Activated T-helper 1 cell treated with anti-CD3 and anti-CD28 coated beads, Interleukin-12 subunit alpha, Interleukin-12 subunit beta, Interleukin-2, Interleukin-4 antibody, amounts not matched to agents 30 ng/mL and 10 ng/mL and 1 ng/mL, durations not matched to agents 14 hours and 24 hours and 36 hours (primary cell): ENCODE measurements around the gene FANCF. TPM values are rescaled to one million over a fixed set of nuclear protein-coding genes. Genes with fewer than 3 reads are reported as not detected.
A peak's percentile ranks its signal among the peaks of the same experiment; 100 is the strongest.

Experiments used
- DNase-seq: peaks from one replicate; pipeline ENCODE4 v3.0.0; 2021; ENCODE audit warnings: low spot score
- H3K27ac Mint-ChIP-seq: one replicate; pipeline ENCODE4 v1.8.0; 2021; ENCODE audit warnings: mild to moderate bottlenecking, mixed read lengths
- H3K27me3 Mint-ChIP-seq: one replicate; pipeline ENCODE4 v1.8.0; 2022; ENCODE audit warnings: mild to moderate bottlenecking, moderate library complexity, mixed read lengths; ENCODE audit not compliant: insufficient read depth
- H3K36me3 Mint-ChIP-seq: one replicate; pipeline ENCODE4 v1.8.0; 2021; ENCODE audit warnings: low read depth, mixed read lengths
- H3K4me1 Mint-ChIP-seq: one replicate; pipeline ENCODE4 v1.8.0; 2021; ENCODE audit warnings: low read depth, mixed read lengths
- H3K4me3 Mint-ChIP-seq: one replicate; pipeline ENCODE4 v1.8.0; 2021; ENCODE audit warnings: mild to moderate bottlenecking, moderate library complexity, mixed read lengths
- H3K9me3 Mint-ChIP-seq: one replicate; pipeline ENCODE4 v1.8.0; 2021; ENCODE audit warnings: mixed read lengths
- intact Hi-C: fragments of 100-400 bp; cut with micrococcal nuclease; formaldehyde crosslinking; loops from one replicate; pipeline ENCODE4 v1.15.1; 2024
- total RNA-seq: library from RNA; stranded (reverse); gene quantifications from 2 replicates; pipeline ENCODE4 v1.2.3, GENCODE V29; 2022

The FANCF gene
- 16.9 and 19.9 TPM in 2 replicates for total RNA-seq

GRCh38 chr11:22625448-22626287 is at the start of gene FANCF:
TSS of gene FANCF (minus strand) at chr11:22625823. CDS start at chr11:22625810, 13 bp downstream.
- intact Hi-C loops, result loop anchor here (1.0 to 2.0 kb wide), 4 partner anchors 41 to 204 kb away; partner anchors contain the start of genes GAS2 and SVIP
- DNase-seq, result peak; percentile 92
- Mint-ChIP-seq H3K4me3 (peak within 1 kb of the TSS; percentile 99), H3K27me3 (no peaks in the 10 kb centered on the region), H3K27ac (peak within 1 kb of the TSS; percentile 98), H3K9me3 (no peaks in the 10 kb centered on the region), H3K4me1 (peaks cover 31% of the 10 kb centered on the region), H3K36me3 (peaks cover 17% of the 10 kb centered on the region)

GRCh38 chr11:22674470-22675439 is 49.1 kb upstream of the FANCF start:
- DNase-seq, result no peak
- Mint-ChIP-seq H3K4me3 (no peak overlapping the region), H3K27me3 (peaks cover 13% of the 10 kb centered on the region), H3K9me3 (no peaks in the 10 kb centered on the region), H3K4me1 (no peaks in the 10 kb centered on the region), H3K36me3 (no peaks in the 10 kb centered on the region), H3K27ac (no peak overlapping the region)
- intact Hi-C loops, result no loop called here

GRCh38 chr11:22671751-22672150 is 46.1 kb upstream of the FANCF start:
- Mint-ChIP-seq H3K4me3 (no peak overlapping the region), H3K4me1 (peaks cover 19% of the 10 kb centered on the region), H3K27me3 (peaks cover 26% of the 10 kb centered on the region), H3K9me3 (no peaks in the 10 kb centered on the region), H3K36me3 (no peaks in the 10 kb centered on the region), H3K27ac (no peak overlapping the region)
- intact Hi-C loops, result loop anchor here (1.0 kb wide), 1 partner anchor 116 kb away; no protein-coding TSS in a partner anchor
- DNase-seq, result no peak

- intact Hi-C loops, result loop anchor here (1.0 kb wide), 2 partner anchors 59 to 116 kb away; no protein-coding TSS in a partner anchor
- H3K36me3 Mint-ChIP-seq, result no peaks in the 10 kb centered on the region
- H3K9me3 Mint-ChIP-seq, result no peaks in the 10 kb centered on the region
- DNase-seq, result no peak
- H3K27ac Mint-ChIP-seq, result no peak overlapping the region
- H3K4me1 Mint-ChIP-seq, result peaks cover 27% of the 10 kb centered on the region
- H3K27me3 Mint-ChIP-seq, result peaks cover 33% of the 10 kb centered on the region
- H3K4me3 Mint-ChIP-seq, result no peak overlapping the region
These were observed 45.2 kb upstream of the FANCF start for GRCh38 chr11:22670830-22671229.

GRCh38 chr11:22669368-22669767 is 43.7 kb upstream of the FANCF start:
- intact Hi-C loops, result loop anchor here (5.0 to 10.0 kb wide), 2 partner anchors 33 to 335 kb away; partner anchors contain the start of gene SLC17A6
- Mint-ChIP-seq H3K4me1 (peaks cover 28% of the 10 kb centered on the region), H3K36me3 (no peaks in the 10 kb centered on the region), H3K27me3 (peaks cover 40% of the 10 kb centered on the region), H3K27ac (no peak overlapping the region), H3K4me3 (no peak overlapping the region), H3K9me3 (no peaks in the 10 kb centered on the region)
- no peak for DNase-seq

GRCh38 chr11:22668005-22668796 is 42.6 kb upstream of the FANCF start:
- peak overlapping the region; percentile 31 for H3K4me3 Mint-ChIP-seq
- no peaks in the 10 kb centered on the region for H3K36me3 Mint-ChIP-seq
- intact Hi-C loops, result loop anchor here (5.0 to 10.0 kb wide), 2 partner anchors 34 to 333 kb away; partner anchors contain the start of gene SLC17A6
- H3K4me1 Mint-ChIP-seq, result peaks cover 28% of the 10 kb centered on the region
- H3K27me3 Mint-ChIP-seq, result peaks cover 43% of the 10 kb centered on the region
- no peaks in the 10 kb centered on the region for H3K9me3 Mint-ChIP-seq
- no peak for DNase-seq
- no peak overlapping the region for H3K27ac Mint-ChIP-seq

- DNase-seq, result no peak
- Mint-ChIP-seq H3K36me3 (no peaks in the 10 kb centered on the region), H3K4me3 (peak overlapping the region; percentile 78), H3K9me3 (no peaks in the 10 kb centered on the region), H3K4me1 (peaks cover 28% of the 10 kb centered on the region), H3K27me3 (peaks cover 45% of the 10 kb centered on the region), H3K27ac (no peak overlapping the region)
- intact Hi-C loops, result loop anchor here (2.0 to 10.0 kb wide), 3 partner anchors 35 to 332 kb away; partner anchors contain the start of genes FANCF and SLC17A6
These were observed 41.2 kb upstream of the FANCF start for GRCh38 chr11:22666688-22667439.

GRCh38 chr11:22666325-22666687 is 40.7 kb upstream of the FANCF start, which contains the start of gene GAS2:
TSS of gene GAS2 (plus strand) at chr11:22666611. CDS start at chr11:22674870, 8,259 bp downstream.
- peaks cover 28% of the 10 kb centered on the region for H3K4me1 Mint-ChIP-seq
- DNase-seq, result no peak
- H3K9me3 Mint-ChIP-seq, result no peaks in the 10 kb centered on the region
- intact Hi-C loops, result loop anchor here (2.0 to 10.0 kb wide), 3 partner anchors 36 to 332 kb away; partner anchors contain the start of genes FANCF and SLC17A6
- H3K36me3 Mint-ChIP-seq, result no peaks in the 10 kb centered on the region
- no peak within 1 kb of the TSS for H3K27ac Mint-ChIP-seq
- H3K4me3 Mint-ChIP-seq, result peak within 1 kb of the TSS; percentile 78
- peaks cover 47% of the 10 kb centered on the region for H3K27me3 Mint-ChIP-seq

- Mint-ChIP-seq H3K27ac (no peak overlapping the region), H3K36me3 (no peaks in the 10 kb centered on the region), H3K4me1 (peaks cover 17% of the 10 kb centered on the region), H3K27me3 (peaks cover 12% of the 10 kb centered on the region), H3K9me3 (no peaks in the 10 kb centered on the region), H3K4me3 (no peak overlapping the region)
- no peak for DNase-seq
- intact Hi-C loops, result loop anchor here (10.0 kb wide), 1 partner anchor 325 kb away; the partner anchor contains the start of gene SLC17A6
These were observed 34.2 kb upstream of the FANCF start for GRCh38 chr11:22659783-22660182.

- intact Hi-C loops, result no loop called here
These were observed 31.6 kb upstream of the FANCF start for GRCh38 chr11:22657101-22657694.

GRCh38 chr11:22656130-22656529 is 30.5 kb upstream of the FANCF start:
- H3K4me3 Mint-ChIP-seq, result no peak overlapping the region
- no peaks in the 10 kb centered on the region for H3K36me3 Mint-ChIP-seq
- no peak for DNase-seq
- H3K27me3 Mint-ChIP-seq, result peaks cover 3% of the 10 kb centered on the region
- peaks cover 17% of the 10 kb centered on the region for H3K4me1 Mint-ChIP-seq
- intact Hi-C loops, result no loop called here
- H3K27ac Mint-ChIP-seq, result no peak overlapping the region
- no peaks in the 10 kb centered on the region for H3K9me3 Mint-ChIP-seq

More at GRCh38 chr11:22657101-22657694, 31.6 kb upstream of the FANCF start:
- no peak for DNase-seq
- H3K4me3 Mint-ChIP-seq, result no peak overlapping the region
- no peaks in the 10 kb centered on the region for H3K36me3 Mint-ChIP-seq
- no peaks in the 10 kb centered on the region for H3K9me3 Mint-ChIP-seq
- peaks cover 5% of the 10 kb centered on the region for H3K27me3 Mint-ChIP-seq
- peaks cover 17% of the 10 kb centered on the region for H3K4me1 Mint-ChIP-seq
- H3K27ac Mint-ChIP-seq, result peak overlapping the region; percentile 56
